Heart left ventricle (tissue), 13 donors: ENCODE measurements around the gene RNASE9.

Experiments used
- POLR2A ChIP-seq, 2 donors: fragments of 450-650 bp; IDR thresholded peaks; one replicate each; pipeline ENCODE4 v1.6.1; 2017; ENCODE audit warnings: antibody characterized with exemption in 2 of 2, mild to moderate bottlenecking in 2 of 2, moderate library complexity in 2 of 2
- TF ChIP-seq, protein P1 (sequence below), 12 donors: fragments of 200-600 bp; sonication (generic) in 4 of 12; IDR thresholded peaks; one replicate each; pipeline versions ENCODE4 v1.5.0 to v1.8.0; 2018 to 2022; ENCODE audit warnings: antibody characterized with exemption in 12 of 12, mild to moderate bottlenecking in 5 of 12
- donor health status: ischemic (EF 13 %, LVEDD 7.1; RV severe dilation, severe dysfunction).
- donor health status: DM: no; HTN: yes; CAD: no.
- donor health status: DM: no; HTN: no; CAD: no.
- donor health status: ischemic (EF 25% LVEDD 6.9; RV normal size, moderate dysfunction).
- donor health status: ischemic (EF 25% LVEDD 5.7; RV mildly dilated, moderate dysfunction).
- donor health status: ischemic (EF 35%, LVEDD 5.7; RV mildly dilated, moderate dysfunction).
- donor health status: nonischemic (EF 11% LVEDD 7.7; RV severe dilation, severe dysfunction).
- donor health status: DM: yes; HTN: yes; CAD: no.
- donor health status: PGD.
- donor health status: ischemic (EF 29% LVEDD 5.4; RV normal size, mild dysfunction).
- donor health status: nonischemic (EF 23%, LVEDD 6.1; RV moderate dilation, normal function).

DNA sequence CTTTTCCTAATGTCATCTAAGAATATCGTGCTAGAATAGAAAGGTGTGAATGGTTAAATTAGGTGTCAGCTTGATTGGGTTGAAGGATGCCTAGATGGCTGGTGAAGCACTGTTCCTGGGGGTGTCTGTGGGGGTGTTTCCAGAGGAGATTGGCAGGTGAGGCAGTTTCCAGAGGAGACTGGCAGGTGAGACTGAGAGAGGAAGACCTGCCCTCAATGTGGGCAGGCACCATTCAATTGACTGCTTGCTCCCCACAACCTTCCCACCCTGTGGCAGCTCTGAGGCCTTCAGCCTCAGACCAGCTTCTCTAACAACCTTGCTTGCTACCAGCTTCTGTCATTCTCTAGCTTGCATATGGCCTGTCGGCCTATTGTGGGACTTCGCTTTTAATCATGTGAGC lies 9.2 kb downstream of the RNASE9 start:
- TF ChIP-seq, protein P1, sequence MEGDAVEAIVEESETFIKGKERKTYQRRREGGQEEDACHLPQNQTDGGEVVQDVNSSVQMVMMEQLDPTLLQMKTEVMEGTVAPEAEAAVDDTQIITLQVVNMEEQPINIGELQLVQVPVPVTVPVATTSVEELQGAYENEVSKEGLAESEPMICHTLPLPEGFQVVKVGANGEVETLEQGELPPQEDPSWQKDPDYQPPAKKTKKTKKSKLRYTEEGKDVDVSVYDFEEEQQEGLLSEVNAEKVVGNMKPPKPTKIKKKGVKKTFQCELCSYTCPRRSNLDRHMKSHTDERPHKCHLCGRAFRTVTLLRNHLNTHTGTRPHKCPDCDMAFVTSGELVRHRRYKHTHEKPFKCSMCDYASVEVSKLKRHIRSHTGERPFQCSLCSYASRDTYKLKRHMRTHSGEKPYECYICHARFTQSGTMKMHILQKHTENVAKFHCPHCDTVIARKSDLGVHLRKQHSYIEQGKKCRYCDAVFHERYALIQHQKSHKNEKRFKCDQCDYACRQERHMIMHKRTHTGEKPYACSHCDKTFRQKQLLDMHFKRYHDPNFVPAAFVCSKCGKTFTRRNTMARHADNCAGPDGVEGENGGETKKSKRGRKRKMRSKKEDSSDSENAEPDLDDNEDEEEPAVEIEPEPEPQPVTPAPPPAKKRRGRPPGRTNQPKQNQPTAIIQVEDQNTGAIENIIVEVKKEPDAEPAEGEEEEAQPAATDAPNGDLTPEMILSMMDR (IDR thresholded peaks at IDR 0.05) = no peak
- TF ChIP-seq POLR2A (IDR thresholded peaks at IDR 0.05) = no peak
